Measurements from ENCODE around the gene GPC6. TPM values are rescaled to one million over a fixed set of nuclear protein-coding genes. Genes with fewer than 3 reads are reported as not detected.

GPC6 gene
- total RNA-seq, 2 donors from 2014 or later = 3.4 to 5.3 TPM

- no peaks in the 10 kb centered on the region for H3K36me3 ChIP-seq
- intact Hi-C loops (cut with DNase I) = no loop called here
- WGBS = 54% methylated on average over 2 of the region's 2 CpGs
- no peaks in the 10 kb centered on the region for H3K4me1 ChIP-seq (replicated peaks)
- H3K27ac ChIP-seq = no peak overlapping the region
- TF ChIP-seq POLR2A (IDR thresholded peaks at IDR 0.05) = no peak
- no peak for TF ChIP-seq CTCF (IDR thresholded peaks at IDR 0.05)
- no peak for TF ChIP-seq POLR2AphosphoS5 (IDR thresholded peaks at IDR 0.05)
- H3K9me3 ChIP-seq = no peaks in the 10 kb centered on the region
- DNase-seq (ENCODE audit: low spot score) = no peak
- H3K27me3 ChIP-seq (replicated peaks; ENCODE audit: insufficient read depth) = no peaks in the 10 kb centered on the region
- no peak overlapping the region for H3K4me3 ChIP-seq
These were observed 645.8 kb downstream of the GPC6 start for GRCh38 chr13:93872376-93872775.

GRCh38 chr13:93872786-93873347 lies 646.3 kb downstream of the GPC6 start:
- TF ChIP-seq POLR2A (IDR thresholded peaks at IDR 0.05) (no peak), CTCF (IDR thresholded peaks at IDR 0.05) (no peak), POLR2AphosphoS5 (IDR thresholded peaks at IDR 0.05) (no peak)
- intact Hi-C loops (cut with DNase I) = no loop called here
- H3K27me3 ChIP-seq (replicated peaks; ENCODE audit: insufficient read depth) = no peaks in the 10 kb centered on the region
- no peaks in the 10 kb centered on the region for H3K4me1 ChIP-seq (replicated peaks)
- H3K4me3 ChIP-seq = no peak overlapping the region
- H3K36me3 ChIP-seq = no peaks in the 10 kb centered on the region
- DNase-seq (ENCODE audit: low spot score) = no peak
- H3K27ac ChIP-seq = no peak overlapping the region
- no peaks in the 10 kb centered on the region for H3K9me3 ChIP-seq
- WGBS = 88% methylated on average over 2 of the region's 2 CpGs

- Histone ChIP-seq H3K4me1 (replicated peaks) (no peaks in the 10 kb centered on the region), H3K9me3 (no peaks in the 10 kb centered on the region), H3K27me3 (replicated peaks; ENCODE audit: insufficient read depth) (no peaks in the 10 kb centered on the region), H3K27ac (no peak overlapping the region), H3K36me3 (no peaks in the 10 kb centered on the region), H3K4me3 (no peak overlapping the region)
- no peak for TF ChIP-seq POLR2A (IDR thresholded peaks at IDR 0.05)
- TF ChIP-seq CTCF (IDR thresholded peaks at IDR 0.05) = no peak
- no peak for TF ChIP-seq POLR2AphosphoS5 (IDR thresholded peaks at IDR 0.05)
- intact Hi-C loops (cut with DNase I) = no loop called here
- DNase-seq (ENCODE audit: low spot score) = no peak
- 97% methylated on average over 1 of the region's 1 CpG for WGBS
These were observed 648.9 kb downstream of the GPC6 start for GRCh38 chr13:93875547-93875946.

GRCh38 chr13:93876236-93876635 lies 649.6 kb downstream of the GPC6 start:
- Histone ChIP-seq H3K9me3 (no peaks in the 10 kb centered on the region), H3K4me3 (no peak overlapping the region), H3K36me3 (no peaks in the 10 kb centered on the region), H3K27me3 (replicated peaks; ENCODE audit: insufficient read depth) (no peaks in the 10 kb centered on the region), H3K4me1 (replicated peaks) (no peaks in the 10 kb centered on the region), H3K27ac (no peak overlapping the region)
- 86% methylated on average over 3 of the region's 3 CpGs for WGBS
- no peak for DNase-seq (ENCODE audit: low spot score)
- intact Hi-C loops (cut with DNase I) = no loop called here
- TF ChIP-seq POLR2AphosphoS5 (IDR thresholded peaks at IDR 0.05) = no peak
- no peak for TF ChIP-seq POLR2A (IDR thresholded peaks at IDR 0.05)
- TF ChIP-seq CTCF (IDR thresholded peaks at IDR 0.05) = no peak

GRCh38 chr13:93878675-93879074 lies 652.1 kb downstream of the GPC6 start:
- Histone ChIP-seq H3K27me3 (replicated peaks; ENCODE audit: insufficient read depth) (no peaks in the 10 kb centered on the region), H3K36me3 (no peaks in the 10 kb centered on the region), H3K9me3 (no peaks in the 10 kb centered on the region), H3K4me1 (replicated peaks) (no peaks in the 10 kb centered on the region), H3K27ac (no peak overlapping the region), H3K4me3 (no peak overlapping the region)
- TF ChIP-seq POLR2AphosphoS5 (IDR thresholded peaks at IDR 0.05) (no peak), CTCF (IDR thresholded peaks at IDR 0.05) (no peak), POLR2A (IDR thresholded peaks at IDR 0.05) (no peak)
- WGBS = 91% methylated on average over 2 of the region's 2 CpGs
- intact Hi-C loops (cut with DNase I) = no loop called here
- no peak for DNase-seq (ENCODE audit: low spot score)
